HepG2 (cell line): ENCODE data around the gene CHRNB2. TPM values are rescaled to one million over a fixed set of nuclear protein-coding genes. Genes with fewer than 3 reads are reported as not detected.

Experiments
- ESRRA ChIP-seq: sonication (generic); formaldehyde crosslinking; IDR thresholded peaks from 2 replicates; pipeline ENCODE4 v1.5.1; 2020; ENCODE audit warnings: mild to moderate bottlenecking, low read depth, missing genetic modification reagents
- NFRKB ChIP-seq: fragments of 450-650 bp; IDR thresholded peaks from 2 replicates; pipeline ENCODE4 v1.6.1; 2017
- NONO ChIP-seq, 2 experiments: fragments of 450-650 bp in 1 of 2; sonication (generic) in 1 of 2; formaldehyde crosslinking in 1 of 2; IDR thresholded peaks in 1 of 2; conservative IDR thresholded peaks in 1 of 2; 2 replicates each; pipeline versions ENCODE4 v1.6.1 to v1.8.0; 2017 to 2022; ENCODE audit warnings: mild to moderate bottlenecking in 1 of 2, missing genetic modification reagents in 1 of 2, moderate library complexity in 1 of 2
- SMAD9 ChIP-seq: sonication (generic); formaldehyde crosslinking; IDR thresholded peaks from 2 replicates; pipeline ENCODE4 v1.5.1; 2020; ENCODE audit warnings: mild to moderate bottlenecking, missing genetic modification reagents
- SP4 ChIP-seq: sonication (generic); formaldehyde crosslinking; IDR thresholded peaks from 2 replicates; pipeline ENCODE4 v1.8.1; 2023; ENCODE audit warnings: mild to moderate bottlenecking, missing genetic modification reagents
- TEAD3 ChIP-seq: optimal IDR thresholded peaks from 2 replicates; pipeline ENCODE3; 2016; ENCODE audit warnings: borderline replicate concordance
- ZKSCAN1 ChIP-seq: fragments of 150-350 bp; IDR thresholded peaks from 2 replicates; pipeline ENCODE4 v1.6.1; 2014; ENCODE audit warnings: low read length
- polyA plus RNA-seq, 8 experiments: library from polyadenylated mRNA; depleted of rRNA in 3 of 8; stranded (reverse) in 7 of 8; unstranded in 1 of 8; fragments of >200 nt; fragmentation: Illumina TruSeq in 4 of 8; extraction: Trizol in 4 of 8; gene quantifications; 2 replicates each; pipeline versions ENCODE4 v1.2.1 to v1.2.3, GENCODE V29; 2011 to 2016; ENCODE audit warnings: low read depth in 4 of 8, missing spikeins in 1 of 8, mixed read lengths in 1 of 8; ENCODE audit not compliant: insufficient read depth in 1 of 8
- total RNA-seq, 5 experiments: library from RNA; depleted of rRNA; stranded (reverse); fragments of >200 nt; fragmentation: Illumina TruSeq; extraction: Trizol; gene quantifications; 2 replicates each; pipeline ENCODE4 v1.2.3, GENCODE V29; 2016; ENCODE audit warnings: low read depth in 1 of 5
- TF ChIP-seq, protein P1 (sequence below), 2 experiments: sonication (generic) in 1 of 2; formaldehyde crosslinking in 1 of 2; IDR thresholded peaks; 2 replicates each; pipeline versions ENCODE4 v1.6.1 to v1.9.0; 2014 to 2022; ENCODE audit warnings: antibody characterized with exemption in 1 of 2, borderline replicate concordance in 1 of 2, inconsistent platforms in 1 of 2, low read depth in 1 of 2, missing genetic modification reagents in 1 of 2
- TF ChIP-seq, protein P2 (sequence below): sonication (generic); formaldehyde crosslinking; IDR thresholded peaks from 2 replicates; pipeline ENCODE4 v1.5.1; 2020; ENCODE audit warnings: missing genetic modification reagents, mild to moderate bottlenecking, borderline replicate concordance
- TF ChIP-seq, protein P3 (sequence below): IDR thresholded peaks from 2 replicates; pipeline ENCODE4 v1.6.1; 2016; ENCODE audit warnings: missing compliant biosample characterization, missing genetic modification reagents, borderline replicate concordance
- TF ChIP-seq, protein P4 (sequence below), 2 experiments: sonication (generic) in 1 of 2; formaldehyde crosslinking in 1 of 2; IDR thresholded peaks; 2 replicates each; pipeline versions ENCODE4 v1.5.1 to v1.6.1; 2011 to 2020; ENCODE audit warnings: borderline replicate concordance in 1 of 2, low read depth in 1 of 2, low read length in 1 of 2, mild to moderate bottlenecking in 1 of 2, missing genetic modification reagents in 1 of 2, moderate library complexity in 1 of 2
- TF ChIP-seq, protein P5 (sequence below): sonication (generic); formaldehyde crosslinking; IDR thresholded peaks from 2 replicates; pipeline ENCODE4 v1.5.0; 2020; ENCODE audit warnings: mild to moderate bottlenecking, missing genetic modification reagents

CHRNB2 gene
- total and polyA plus RNA-seq, 2 of the 13 experiments (the other 11 are each of a cell fraction or from before 2014, with no cell fraction given): 0.03 to 0.07 TPM

DNA sequence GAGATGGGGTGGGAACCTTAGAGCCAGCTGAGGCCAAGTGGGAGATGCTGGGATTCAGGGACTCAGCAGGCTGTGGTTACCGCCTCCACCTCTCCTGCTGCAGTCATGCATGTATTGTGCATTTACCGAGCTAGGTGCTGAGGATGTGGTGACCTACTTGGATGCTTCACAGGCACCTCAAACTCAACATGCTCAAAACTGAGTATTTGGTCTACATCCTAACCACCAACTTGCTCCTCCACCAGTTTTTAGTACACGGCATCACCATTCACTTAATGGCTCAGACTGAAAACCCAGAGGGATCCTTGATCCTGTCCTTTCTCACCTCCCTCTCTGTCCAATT lies 5.6 kb downstream of the CHRNB2 start (continued):
- TF ChIP-seq, protein P1, sequence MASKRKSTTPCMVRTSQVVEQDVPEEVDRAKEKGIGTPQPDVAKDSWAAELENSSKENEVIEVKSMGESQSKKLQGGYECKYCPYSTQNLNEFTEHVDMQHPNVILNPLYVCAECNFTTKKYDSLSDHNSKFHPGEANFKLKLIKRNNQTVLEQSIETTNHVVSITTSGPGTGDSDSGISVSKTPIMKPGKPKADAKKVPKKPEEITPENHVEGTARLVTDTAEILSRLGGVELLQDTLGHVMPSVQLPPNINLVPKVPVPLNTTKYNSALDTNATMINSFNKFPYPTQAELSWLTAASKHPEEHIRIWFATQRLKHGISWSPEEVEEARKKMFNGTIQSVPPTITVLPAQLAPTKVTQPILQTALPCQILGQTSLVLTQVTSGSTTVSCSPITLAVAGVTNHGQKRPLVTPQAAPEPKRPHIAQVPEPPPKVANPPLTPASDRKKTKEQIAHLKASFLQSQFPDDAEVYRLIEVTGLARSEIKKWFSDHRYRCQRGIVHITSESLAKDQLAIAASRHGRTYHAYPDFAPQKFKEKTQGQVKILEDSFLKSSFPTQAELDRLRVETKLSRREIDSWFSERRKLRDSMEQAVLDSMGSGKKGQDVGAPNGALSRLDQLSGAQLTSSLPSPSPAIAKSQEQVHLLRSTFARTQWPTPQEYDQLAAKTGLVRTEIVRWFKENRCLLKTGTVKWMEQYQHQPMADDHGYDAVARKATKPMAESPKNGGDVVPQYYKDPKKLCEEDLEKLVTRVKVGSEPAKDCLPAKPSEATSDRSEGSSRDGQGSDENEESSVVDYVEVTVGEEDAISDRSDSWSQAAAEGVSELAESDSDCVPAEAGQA (IDR thresholded peaks at IDR 0.05; ENCODE audit: low read depth): no peak
- TF ChIP-seq, protein P1 (CRISPR knock-in tag; IDR thresholded peaks at IDR 0.05; ENCODE audit: borderline replicate concordance): no peak
- TF ChIP-seq NONO (IDR thresholded peaks at IDR 0.05) (no peak), NONO (CRISPR knock-in tag; conservative IDR thresholded peaks at IDR 0.05) (no peak), TEAD3 (CRISPR knock-in tag) (no peak), ZKSCAN1 (no peak), NFRKB (no peak), SP4 (CRISPR knock-in tag) (no peak), ESRRA (CRISPR knock-in tag) (no peak), SMAD9 (CRISPR knock-in tag) (no peak)
- TF ChIP-seq, protein P2, sequence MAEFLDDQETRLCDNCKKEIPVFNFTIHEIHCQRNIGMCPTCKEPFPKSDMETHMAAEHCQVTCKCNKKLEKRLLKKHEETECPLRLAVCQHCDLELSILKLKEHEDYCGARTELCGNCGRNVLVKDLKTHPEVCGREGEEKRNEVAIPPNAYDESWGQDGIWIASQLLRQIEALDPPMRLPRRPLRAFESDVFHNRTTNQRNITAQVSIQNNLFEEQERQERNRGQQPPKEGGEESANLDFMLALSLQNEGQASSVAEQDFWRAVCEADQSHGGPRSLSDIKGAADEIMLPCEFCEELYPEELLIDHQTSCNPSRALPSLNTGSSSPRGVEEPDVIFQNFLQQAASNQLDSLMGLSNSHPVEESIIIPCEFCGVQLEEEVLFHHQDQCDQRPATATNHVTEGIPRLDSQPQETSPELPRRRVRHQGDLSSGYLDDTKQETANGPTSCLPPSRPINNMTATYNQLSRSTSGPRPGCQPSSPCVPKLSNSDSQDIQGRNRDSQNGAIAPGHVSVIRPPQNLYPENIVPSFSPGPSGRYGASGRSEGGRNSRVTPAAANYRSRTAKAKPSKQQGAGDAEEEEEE: no peak
- TF ChIP-seq, protein P3, sequence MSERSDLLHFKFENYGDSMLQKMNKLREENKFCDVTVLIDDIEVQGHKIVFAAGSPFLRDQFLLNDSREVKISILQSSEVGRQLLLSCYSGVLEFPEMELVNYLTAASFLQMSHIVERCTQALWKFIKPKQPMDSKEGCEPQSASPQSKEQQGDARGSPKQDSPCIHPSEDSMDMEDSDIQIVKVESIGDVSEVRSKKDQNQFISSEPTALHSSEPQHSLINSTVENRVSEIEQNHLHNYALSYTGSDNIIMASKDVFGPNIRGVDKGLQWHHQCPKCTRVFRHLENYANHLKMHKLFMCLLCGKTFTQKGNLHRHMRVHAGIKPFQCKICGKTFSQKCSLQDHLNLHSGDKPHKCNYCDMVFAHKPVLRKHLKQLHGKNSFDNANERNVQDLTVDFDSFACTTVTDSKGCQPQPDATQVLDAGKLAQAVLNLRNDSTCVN (CRISPR knock-in tag): no peak
- TF ChIP-seq, protein P4, sequence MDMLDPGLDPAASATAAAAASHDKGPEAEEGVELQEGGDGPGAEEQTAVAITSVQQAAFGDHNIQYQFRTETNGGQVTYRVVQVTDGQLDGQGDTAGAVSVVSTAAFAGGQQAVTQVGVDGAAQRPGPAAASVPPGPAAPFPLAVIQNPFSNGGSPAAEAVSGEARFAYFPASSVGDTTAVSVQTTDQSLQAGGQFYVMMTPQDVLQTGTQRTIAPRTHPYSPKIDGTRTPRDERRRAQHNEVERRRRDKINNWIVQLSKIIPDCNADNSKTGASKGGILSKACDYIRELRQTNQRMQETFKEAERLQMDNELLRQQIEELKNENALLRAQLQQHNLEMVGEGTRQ (IDR thresholded peaks at IDR 0.05; ENCODE audit: low read depth, low read length): no peak
- TF ChIP-seq, protein P4 (CRISPR knock-in tag; IDR thresholded peaks at IDR 0.05; ENCODE audit: borderline replicate concordance): no peak
- TF ChIP-seq, protein P5, sequence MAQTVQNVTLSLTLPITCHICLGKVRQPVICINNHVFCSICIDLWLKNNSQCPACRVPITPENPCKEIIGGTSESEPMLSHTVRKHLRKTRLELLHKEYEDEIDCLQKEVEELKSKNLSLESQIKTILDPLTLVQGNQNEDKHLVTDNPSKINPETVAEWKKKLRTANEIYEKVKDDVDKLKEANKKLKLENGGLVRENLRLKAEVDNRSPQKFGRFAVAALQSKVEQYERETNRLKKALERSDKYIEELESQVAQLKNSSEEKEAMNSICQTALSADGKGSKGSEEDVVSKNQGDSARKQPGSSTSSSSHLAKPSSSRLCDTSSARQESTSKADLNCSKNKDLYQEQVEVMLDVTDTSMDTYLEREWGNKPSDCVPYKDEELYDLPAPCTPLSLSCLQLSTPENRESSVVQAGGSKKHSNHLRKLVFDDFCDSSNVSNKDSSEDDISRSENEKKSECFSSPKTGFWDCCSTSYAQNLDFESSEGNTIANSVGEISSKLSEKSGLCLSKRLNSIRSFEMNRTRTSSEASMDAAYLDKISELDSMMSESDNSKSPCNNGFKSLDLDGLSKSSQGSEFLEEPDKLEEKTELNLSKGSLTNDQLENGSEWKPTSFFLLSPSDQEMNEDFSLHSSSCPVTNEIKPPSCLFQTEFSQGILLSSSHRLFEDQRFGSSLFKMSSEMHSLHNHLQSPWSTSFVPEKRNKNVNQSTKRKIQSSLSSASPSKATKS (CRISPR knock-in tag): no peak
